HepG2 (cell line): ENCODE measurements around the gene ZNF554. TPM values are rescaled to one million over a fixed set of nuclear protein-coding genes. Genes with fewer than 3 reads are reported as not detected.

Experiments
- AGO2 ChIP-seq: fragments of 200-400 bp; formaldehyde crosslinking; optimal IDR thresholded peaks from 2 replicates; pipeline ENCODE3; 2017; ENCODE audit warnings: mild to moderate bottlenecking, low read depth, low read length, moderate library complexity
- ATF7-NPFF ChIP-seq: sonication (generic); formaldehyde crosslinking; IDR thresholded peaks from 2 replicates; pipeline ENCODE4 v1.8.1; 2023; ENCODE audit warnings: mild to moderate bottlenecking, low read depth, missing genetic modification reagents, moderate library complexity
- CBX2 ChIP-seq, 2 experiments: fragments of 200-600 bp in 1 of 2; sonication (generic); formaldehyde crosslinking in 1 of 2; IDR thresholded peaks; 2 replicates each; pipeline versions ENCODE4 v1.7.0 to v1.8.1; 2018 to 2022; ENCODE audit warnings: low read depth in 2 of 2, low read length in 1 of 2, mild to moderate bottlenecking in 1 of 2, missing genetic modification reagents in 1 of 2
- FOXC1 ChIP-seq: sonication (generic); formaldehyde crosslinking; IDR thresholded peaks from 2 replicates; pipeline ENCODE4 v1.8.0; 2022; ENCODE audit warnings: mild to moderate bottlenecking, missing genetic modification reagents, borderline replicate concordance
- GLI4 ChIP-seq: sonication (generic); formaldehyde crosslinking; IDR thresholded peaks from 2 replicates; pipeline ENCODE4 v1.5.1; 2020; ENCODE audit warnings: missing genetic modification reagents, mild to moderate bottlenecking, moderate library complexity, borderline replicate concordance
- HHEX ChIP-seq: IDR thresholded peaks from 2 replicates; pipeline ENCODE4 v1.6.1; 2016; ENCODE audit warnings: control low read depth
- IRX3 ChIP-seq: sonication (generic); formaldehyde crosslinking; IDR thresholded peaks from 2 replicates; pipeline ENCODE4 v1.8.1; 2023; ENCODE audit warnings: mild to moderate bottlenecking, low read depth, missing genetic modification reagents, borderline replicate concordance
- KAT7 ChIP-seq: IDR thresholded peaks from 2 replicates; pipeline ENCODE4 v1.6.1; 2018; ENCODE audit warnings: borderline replicate concordance, missing compliant biosample characterization
- NBN ChIP-seq: fragments of 450-650 bp; conservative IDR thresholded peaks from 2 replicates; pipeline ENCODE4 v1.6.1; 2017
- NFRKB ChIP-seq: fragments of 450-650 bp; IDR thresholded peaks from 2 replicates; pipeline ENCODE4 v1.6.1; 2017
- NFYC ChIP-seq: IDR thresholded peaks from 2 replicates; pipeline ENCODE4 v1.6.1; 2016; ENCODE audit warnings: missing genetic modification reagents, missing compliant biosample characterization
- NR2F6 ChIP-seq, 2 experiments: IDR thresholded peaks; 2 replicates each; pipeline ENCODE4 v1.6.1; 2016; ENCODE audit warnings: antibody characterized with exemption in 1 of 2, mild to moderate bottlenecking in 1 of 2
- ONECUT2 ChIP-seq: sonication (generic); formaldehyde crosslinking; IDR thresholded peaks from 2 replicates; pipeline ENCODE4 v1.4.0; 2020; ENCODE audit warnings: missing genetic modification reagents
- PRMT3 ChIP-seq: sonication (generic); formaldehyde crosslinking; IDR thresholded peaks from 2 replicates; pipeline ENCODE4 v1.8.1; 2022; ENCODE audit warnings: low read depth, mild to moderate bottlenecking, moderate library complexity, missing genetic modification reagents, borderline replicate concordance
- SALL2 ChIP-seq: sonication (generic); formaldehyde crosslinking; IDR thresholded peaks from 2 replicates; pipeline ENCODE4 v1.8.1; 2023; ENCODE audit warnings: mild to moderate bottlenecking, missing genetic modification reagents, inconsistent platforms
- SIX1 ChIP-seq: sonication (generic); formaldehyde crosslinking; IDR thresholded peaks from 2 replicates; pipeline ENCODE4 v1.4.0; 2020; ENCODE audit warnings: missing genetic modification reagents, borderline replicate concordance
- SMC3 ChIP-seq: IDR thresholded peaks from 2 replicates; pipeline ENCODE4 v1.6.1; 2011; ENCODE audit warnings: low read length, improper control_type of control experiment
- SRSF1 ChIP-seq: fragments of 200-400 bp; formaldehyde crosslinking; optimal IDR thresholded peaks from 2 replicates; pipeline ENCODE3; 2017; ENCODE audit warnings: mild to moderate bottlenecking, low read depth, low read length, moderate library complexity
- TCF7 ChIP-seq: sonication (generic); IDR thresholded peaks from 2 replicates; pipeline ENCODE4 v1.6.1; 2016; ENCODE audit warnings: antibody characterized with exemption, low read depth
- ZNF577 ChIP-seq: sonication (generic); formaldehyde crosslinking; IDR thresholded peaks from 2 replicates; pipeline ENCODE4 v1.4.0; 2020; ENCODE audit warnings: mild to moderate bottlenecking, low read depth, missing genetic modification reagents, borderline replicate concordance
- ZNF75D ChIP-seq: sonication (generic); formaldehyde crosslinking; IDR thresholded peaks from 2 replicates; pipeline ENCODE4 v1.8.1; 2023; ENCODE audit warnings: missing genetic modification reagents, mild to moderate bottlenecking, borderline replicate concordance
- ZNF761 ChIP-seq: sonication (generic); formaldehyde crosslinking; conservative IDR thresholded peaks from 2 replicates; pipeline ENCODE4 v1.4.0; 2020; ENCODE audit warnings: mild to moderate bottlenecking, missing genetic modification reagents
- polyA plus RNA-seq, 8 experiments: library from polyadenylated mRNA; depleted of rRNA in 3 of 8; stranded (reverse) in 7 of 8; unstranded in 1 of 8; fragments of >200 nt; fragmentation: Illumina TruSeq in 4 of 8; extraction: Trizol in 4 of 8; gene quantifications; 2 replicates each; pipeline versions ENCODE4 v1.2.1 to v1.2.3, GENCODE V29; 2011 to 2016; ENCODE audit warnings: low read depth in 4 of 8, missing spikeins in 1 of 8, mixed read lengths in 1 of 8; ENCODE audit not compliant: insufficient read depth in 1 of 8
- total RNA-seq, 5 experiments: library from RNA; depleted of rRNA; stranded (reverse); fragments of >200 nt; fragmentation: Illumina TruSeq; extraction: Trizol; gene quantifications; 2 replicates each; pipeline ENCODE4 v1.2.3, GENCODE V29; 2016; ENCODE audit warnings: low read depth in 1 of 5
- TF ChIP-seq, protein P1 (sequence below): sonication (generic); formaldehyde crosslinking; IDR thresholded peaks from 2 replicates; pipeline ENCODE4 v1.4.0; 2020; ENCODE audit warnings: missing genetic modification reagents
- TF ChIP-seq, protein P2 (sequence below): IDR thresholded peaks from 2 replicates; pipeline ENCODE4 v1.6.1; 2016; ENCODE audit warnings: low read depth, control low read depth

Gene ZNF554
- total and polyA plus RNA-seq, 2 of the 13 experiments (the other 11 are each of a cell fraction or from before 2014, with no cell fraction given) = 2.2 to 2.7 TPM

DNA sequence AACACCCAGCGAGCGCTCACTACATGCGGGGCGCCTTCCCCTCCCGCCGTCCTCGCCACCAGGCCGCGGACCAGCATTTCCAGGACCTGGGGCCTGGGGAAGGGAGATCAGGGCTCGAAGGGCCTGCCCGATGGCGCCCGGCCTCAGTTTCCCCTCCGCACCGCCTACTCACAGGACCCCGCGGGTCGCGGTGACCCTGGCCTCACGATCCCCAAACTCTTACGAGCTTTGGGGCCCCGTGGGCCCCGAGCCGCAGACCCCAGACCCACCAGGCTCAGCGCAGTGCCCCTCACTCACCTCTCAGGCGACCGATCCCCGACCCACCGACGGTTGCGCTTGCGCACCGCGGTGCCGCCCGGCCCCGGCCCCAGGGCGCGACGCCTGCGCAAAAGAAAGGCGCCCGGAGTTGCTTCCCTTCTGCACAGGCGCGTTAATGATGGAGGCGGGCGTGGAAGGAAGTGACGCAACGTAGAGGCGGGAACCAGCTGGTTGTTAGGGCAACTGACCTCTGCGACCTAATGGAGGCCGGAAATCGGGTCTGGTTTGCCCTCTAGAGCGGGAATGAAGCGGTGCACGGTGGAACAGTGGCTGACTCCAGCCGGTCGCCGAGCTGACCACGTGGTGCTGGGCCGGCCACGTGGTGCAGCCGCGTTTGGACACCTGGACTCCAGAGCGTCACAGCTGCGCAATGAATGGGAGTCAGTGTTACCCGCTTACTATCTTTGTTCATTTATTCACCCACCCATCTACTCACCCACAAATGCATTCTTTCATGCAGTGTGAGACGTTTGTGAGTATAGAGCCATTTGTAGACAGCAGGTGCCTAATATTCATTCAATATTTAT lies 36.5 kb upstream of the ZNF554 start, which contains the start of gene SGTA (continued):
- TF ChIP-seq FOXC1 (CRISPR knock-in tag) = peak; percentile 99
- TF ChIP-seq CBX2 (IDR thresholded peaks at IDR 0.05; ENCODE audit: low read depth, low read length) = no peak
- no peak for TF ChIP-seq CBX2 (CRISPR knock-in tag; IDR thresholded peaks at IDR 0.05; ENCODE audit: low read depth)
- peak; percentile 60 for TF ChIP-seq AGO2
- peak; percentile 67; the same call in 1 of the 2 replicates for TF ChIP-seq ZNF75D (CRISPR knock-in tag)
- no peak for TF ChIP-seq SRSF1
- TF ChIP-seq PRMT3 (CRISPR knock-in tag) = peak; percentile 98; the same call in 1 of the 2 replicates
- TF ChIP-seq NBN = no peak
- TF ChIP-seq ZNF577 (CRISPR knock-in tag) = no peak
- peak; percentile 91; the same call in 1 of the 2 replicates for TF ChIP-seq IRX3 (CRISPR knock-in tag)
- no peak for TF ChIP-seq NFRKB
- no peak for TF ChIP-seq HHEX (CRISPR knock-in tag)
- TF ChIP-seq TCF7 = no peak
- TF ChIP-seq ZNF761 (CRISPR knock-in tag) = 0 out of 2 replicates have a peak, but pooled peaks have one; percentile 56
- no peak; the same call in 1 of the 2 replicates for TF ChIP-seq SIX1 (CRISPR knock-in tag)
- TF ChIP-seq, protein P1, sequence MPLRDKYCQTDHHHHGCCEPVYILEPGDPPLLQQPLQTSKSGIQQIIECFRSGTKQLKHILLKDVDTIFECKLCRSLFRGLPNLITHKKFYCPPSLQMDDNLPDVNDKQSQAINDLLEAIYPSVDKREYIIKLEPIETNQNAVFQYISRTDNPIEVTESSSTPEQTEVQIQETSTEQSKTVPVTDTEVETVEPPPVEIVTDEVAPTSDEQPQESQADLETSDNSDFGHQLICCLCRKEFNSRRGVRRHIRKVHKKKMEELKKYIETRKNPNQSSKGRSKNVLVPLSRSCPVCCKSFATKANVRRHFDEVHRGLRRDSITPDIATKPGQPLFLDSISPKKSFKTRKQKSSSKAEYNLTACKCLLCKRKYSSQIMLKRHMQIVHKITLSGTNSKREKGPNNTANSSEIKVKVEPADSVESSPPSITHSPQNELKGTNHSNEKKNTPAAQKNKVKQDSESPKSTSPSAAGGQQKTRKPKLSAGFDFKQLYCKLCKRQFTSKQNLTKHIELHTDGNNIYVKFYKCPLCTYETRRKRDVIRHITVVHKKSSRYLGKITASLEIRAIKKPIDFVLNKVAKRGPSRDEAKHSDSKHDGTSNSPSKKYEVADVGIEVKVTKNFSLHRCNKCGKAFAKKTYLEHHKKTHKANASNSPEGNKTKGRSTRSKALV (CRISPR knock-in tag) = peak; percentile 94; the same call in 1 of the 2 replicates
- TF ChIP-seq ATF7-NPFF (CRISPR knock-in tag) = peak; percentile 95
- peak; percentile 22; the same call in 1 of the 2 replicates for TF ChIP-seq SMC3
- TF ChIP-seq ONECUT2 = peak; percentile 69; the same call in 1 of the 2 replicates
- peak; percentile 48; the same call in 1 of the 2 replicates for TF ChIP-seq KAT7 (CRISPR knock-in tag)
- peak; percentile 69; the same call in 1 of the 2 replicates for TF ChIP-seq NFYC
- TF ChIP-seq SALL2 (CRISPR knock-in tag) = peak; percentile 73; the same call in 1 of the 2 replicates
- peak; percentile 91 for TF ChIP-seq NR2F6 (IDR thresholded peaks at IDR 0.05)
- peak; percentile 98 for TF ChIP-seq NR2F6 (CRISPR knock-in tag; IDR thresholded peaks at IDR 0.05)
- TF ChIP-seq, protein P2, sequence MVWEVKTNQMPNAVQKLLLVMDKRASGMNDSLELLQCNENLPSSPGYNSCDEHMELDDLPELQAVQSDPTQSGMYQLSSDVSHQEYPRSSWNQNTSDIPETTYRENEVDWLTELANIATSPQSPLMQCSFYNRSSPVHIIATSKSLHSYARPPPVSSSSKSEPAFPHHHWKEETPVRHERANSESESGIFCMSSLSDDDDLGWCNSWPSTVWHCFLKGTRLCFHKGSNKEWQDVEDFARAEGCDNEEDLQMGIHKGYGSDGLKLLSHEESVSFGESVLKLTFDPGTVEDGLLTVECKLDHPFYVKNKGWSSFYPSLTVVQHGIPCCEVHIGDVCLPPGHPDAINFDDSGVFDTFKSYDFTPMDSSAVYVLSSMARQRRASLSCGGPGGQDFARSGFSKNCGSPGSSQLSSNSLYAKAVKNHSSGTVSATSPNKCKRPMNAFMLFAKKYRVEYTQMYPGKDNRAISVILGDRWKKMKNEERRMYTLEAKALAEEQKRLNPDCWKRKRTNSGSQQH (CRISPR knock-in tag) = peak; percentile 99
- TF ChIP-seq GLI4 (CRISPR knock-in tag) = no peak
